T-helper 2 cell treated with Interferon-gamma antibody and Interleukin-4, amounts not matched to agents 100 ng/mL and 5 ng/mL, for 36 hours (primary cell): Measurements from ENCODE around the gene THY1. TPM values are rescaled to one million over a fixed set of nuclear protein-coding genes. Genes with fewer than 3 reads are reported as not detected.
"Not testable (repeated sequence)": the region's sequence is repeated elsewhere in the genome, so short reads cannot be mapped to it uniquely, and the experiment has no call there.

Source experiments
- intact Hi-C: fragments of 100-400 bp; cut with micrococcal nuclease; formaldehyde crosslinking; loops from one replicate; pipeline ENCODE4 v1.15.1; 2023
- total RNA-seq: library from RNA; stranded (reverse); gene quantifications from 2 replicates; pipeline ENCODE4 v1.2.3, GENCODE V29; 2022

Gene THY1
- total RNA-seq, 1 donor from 2014 or later, result 10.3 TPM

DNA sequence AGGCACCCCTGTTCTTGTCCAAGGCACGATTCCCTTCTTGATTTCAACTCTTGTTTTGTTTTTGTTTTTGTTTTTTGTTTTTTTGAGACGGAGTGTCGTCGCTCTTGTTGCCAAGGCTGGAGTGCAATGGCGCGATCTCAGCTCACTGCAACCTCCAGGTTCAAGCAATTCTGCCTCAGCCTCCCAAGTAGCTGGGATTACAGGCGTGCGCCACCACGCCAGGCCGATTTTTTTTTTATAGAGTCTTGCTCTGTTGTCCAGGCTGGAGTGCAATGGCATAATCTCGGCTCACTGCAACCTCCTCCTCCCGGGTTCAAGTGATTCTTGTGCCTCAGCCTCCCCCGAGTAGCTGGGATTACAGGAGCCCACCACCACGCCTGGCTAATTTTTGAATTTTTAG lies 40.5 kb downstream of the THY1 start:
- intact Hi-C loops, result not testable (repeated sequence)

DNA sequence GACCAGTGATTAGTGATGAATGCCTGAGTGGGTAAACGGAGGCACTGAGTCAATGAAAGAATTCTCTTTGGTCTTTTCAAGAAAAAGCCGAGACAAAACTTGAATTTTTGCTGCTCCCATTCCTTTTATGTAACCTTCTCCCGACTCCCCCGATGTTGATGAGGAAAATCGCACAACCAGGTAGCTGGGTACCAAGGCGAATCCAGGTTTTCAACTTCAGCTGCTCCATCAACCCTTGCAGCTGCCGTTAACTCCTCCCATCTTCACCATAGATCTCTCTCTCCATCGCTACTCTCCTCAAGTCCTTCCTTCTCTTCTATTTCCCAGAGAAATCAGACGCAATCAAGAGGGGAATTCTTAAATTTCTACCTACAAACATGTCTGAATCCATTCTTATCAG lies 40.9 kb downstream of the THY1 start:
- intact Hi-C loops, result no loop called here

DNA sequence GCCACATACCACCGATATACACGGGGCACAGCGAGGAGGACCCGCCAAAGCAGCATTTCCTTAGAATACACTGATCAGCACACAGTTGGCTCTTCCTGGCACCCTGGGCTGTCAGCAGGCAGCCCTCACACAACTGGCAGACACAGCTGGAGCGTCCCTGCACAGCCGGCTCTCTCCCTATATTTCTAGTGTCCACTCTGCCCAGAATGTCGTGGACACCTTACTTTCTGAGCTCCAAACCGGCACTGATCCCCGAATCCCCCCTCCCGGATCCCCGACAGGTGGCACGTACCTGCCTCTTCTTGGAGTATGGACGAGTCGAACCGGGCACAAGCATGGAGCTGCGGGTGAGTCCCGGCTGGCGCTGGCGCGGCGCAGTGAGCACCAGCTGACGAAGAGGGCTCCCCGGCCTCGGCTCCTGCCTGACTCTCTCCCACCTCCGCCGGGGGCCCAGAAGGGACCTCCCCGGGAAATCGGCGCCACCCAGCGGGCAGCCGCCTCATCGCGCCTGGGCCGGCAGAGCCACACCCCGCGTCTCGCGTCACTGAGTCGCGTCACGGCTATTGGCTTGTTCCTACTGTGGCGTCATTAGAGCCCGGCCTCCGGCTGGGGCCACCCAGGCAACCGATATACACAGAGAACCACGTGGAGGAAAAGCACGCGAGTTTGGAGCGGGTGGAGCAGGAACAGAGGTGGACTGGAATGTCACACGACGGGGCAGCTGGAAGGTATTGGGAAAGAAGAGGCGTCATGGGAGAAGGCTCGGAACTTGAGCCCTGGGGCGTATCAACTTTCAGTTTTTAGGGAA lies 41.6 kb downstream of the THY1 start, which contains the start of gene USP2:
Gene USP2, minus strand, starts transcription at position 510 of the 808 bp plus-strand sequence. CDS start 8,210 bp downstream, outside the sequence.
- intact Hi-C loops, result loop anchor here (1.0 to 2.0 kb wide), 4 partner anchors 17 to 175 kb away; partner anchors contain the start of genes CBL and RNF26

DNA sequence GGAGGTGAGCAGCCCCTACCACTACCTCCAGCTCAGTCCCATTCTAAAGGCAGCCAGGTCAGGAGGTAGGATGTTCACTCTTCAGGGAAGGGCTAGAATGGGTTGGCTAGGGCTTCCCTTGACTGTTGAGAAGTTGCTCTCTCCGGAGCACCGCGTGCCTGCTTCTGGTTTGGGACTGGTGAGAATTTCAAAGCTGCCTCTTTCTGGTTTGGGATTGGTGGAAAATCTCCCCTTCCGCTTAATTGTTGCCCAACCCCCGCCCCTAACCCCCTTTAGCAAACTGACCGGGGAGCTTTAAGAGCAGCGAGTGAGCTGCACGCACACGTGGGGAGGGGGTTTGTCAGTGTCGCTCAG lies 42.2 kb downstream of the THY1 start:
- intact Hi-C loops, result loop anchor here (1.0 to 2.0 kb wide), 4 partner anchors 17 to 174 kb away; partner anchors contain the start of genes CBL and RNF26

DNA sequence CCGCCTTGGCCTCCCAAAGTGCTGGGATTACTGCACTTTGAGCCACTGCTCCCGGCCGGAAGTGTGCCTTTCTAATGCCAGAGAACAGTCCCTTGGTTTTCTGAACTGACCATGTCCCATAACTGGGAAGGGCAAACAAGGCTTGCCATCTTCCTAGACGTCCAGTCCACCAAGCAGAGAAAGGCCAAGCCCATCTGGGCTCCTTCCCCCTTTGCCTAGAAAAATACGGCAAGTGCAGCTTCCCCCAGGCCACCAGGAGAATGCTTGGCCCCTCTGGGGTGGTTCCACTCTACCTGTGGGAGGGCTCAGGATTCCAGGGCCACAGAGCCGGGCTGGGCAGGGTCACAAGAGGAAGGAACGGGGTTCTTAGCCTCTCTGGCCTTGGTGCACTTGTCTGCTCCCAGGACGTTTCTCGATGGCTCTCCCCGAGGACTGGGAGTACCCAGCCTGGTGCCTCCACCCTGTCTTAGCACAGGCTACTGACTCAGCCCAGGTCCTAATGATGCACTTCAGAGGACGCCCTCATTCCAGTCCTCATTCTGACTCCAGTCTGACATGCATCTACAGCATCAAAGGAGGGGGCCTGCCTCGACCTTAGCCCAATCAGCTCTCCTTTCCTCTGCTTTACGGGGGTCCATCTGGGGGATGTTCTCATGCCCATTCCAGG lies 42.7 kb downstream of the THY1 start:
- intact Hi-C loops, result loop anchor here (2.0 kb wide), 1 partner anchor 173 kb away; the partner anchor contains the start of gene CBL

DNA sequence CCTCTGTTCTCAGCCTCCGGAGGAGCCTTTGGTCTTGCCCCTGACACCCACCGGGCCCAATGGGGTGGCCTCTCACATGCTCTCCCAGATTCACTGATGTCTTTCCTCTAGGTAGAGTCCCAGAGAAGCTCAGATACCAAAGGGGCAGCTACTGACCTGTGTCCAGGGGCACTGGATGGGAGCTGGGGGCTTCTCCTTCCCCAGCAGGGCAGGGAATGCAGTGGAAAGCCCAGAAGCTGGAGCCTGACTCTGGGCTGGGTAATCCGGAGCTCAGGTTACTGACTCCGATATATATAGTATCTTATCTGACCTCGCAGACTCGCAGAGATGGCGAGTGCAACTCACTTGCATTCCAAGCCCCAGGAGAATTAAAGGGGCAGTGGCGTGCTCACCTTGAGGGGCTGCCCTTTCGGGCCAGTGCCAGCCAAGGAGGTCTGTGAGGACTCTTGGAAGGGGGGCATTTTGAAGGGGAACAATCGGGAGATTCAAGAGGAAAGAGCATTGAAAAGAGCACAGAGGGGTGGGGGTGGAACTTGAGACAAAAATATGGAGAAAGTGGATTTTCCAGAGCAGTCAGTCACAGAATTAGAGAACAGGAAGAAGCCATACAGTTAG lies 44.0 kb downstream of the THY1 start:
- intact Hi-C loops, result no loop called here

DNA sequence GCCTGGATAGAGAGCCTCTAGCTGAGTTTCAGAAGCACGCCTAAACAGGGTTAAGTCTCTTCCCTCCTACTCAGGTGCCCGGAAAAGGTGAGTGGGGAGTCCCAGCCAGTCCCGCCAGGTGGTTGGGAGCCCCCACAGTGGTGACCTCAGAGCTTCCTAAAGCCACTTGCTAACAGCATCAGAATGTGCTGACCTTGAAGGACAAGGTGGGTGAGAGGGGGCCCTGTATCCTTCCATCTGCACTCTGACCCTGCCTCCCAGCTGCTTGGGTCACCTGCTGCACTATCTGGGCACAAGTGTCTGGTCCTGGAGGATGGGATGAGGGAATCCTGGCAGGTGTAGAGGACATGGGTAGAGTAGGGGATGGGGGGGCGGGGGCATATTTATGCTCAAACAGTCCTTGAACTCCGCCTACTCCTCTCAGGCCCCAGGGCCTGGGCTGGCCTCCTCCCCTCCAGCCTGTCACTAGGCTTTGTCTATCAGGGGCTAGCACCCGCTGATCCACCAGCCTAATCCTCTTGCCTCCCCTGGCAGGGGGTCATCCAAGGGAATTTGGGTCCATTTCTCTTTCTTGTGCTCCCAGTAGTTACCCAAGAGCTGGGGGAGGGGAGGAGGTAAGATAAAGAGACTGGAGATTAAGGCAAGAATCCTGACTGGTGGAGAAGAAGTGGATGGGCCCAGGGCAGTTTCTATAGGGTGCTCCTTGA lies 44.9 kb downstream of the THY1 start:
- intact Hi-C loops, result no loop called here

DNA sequence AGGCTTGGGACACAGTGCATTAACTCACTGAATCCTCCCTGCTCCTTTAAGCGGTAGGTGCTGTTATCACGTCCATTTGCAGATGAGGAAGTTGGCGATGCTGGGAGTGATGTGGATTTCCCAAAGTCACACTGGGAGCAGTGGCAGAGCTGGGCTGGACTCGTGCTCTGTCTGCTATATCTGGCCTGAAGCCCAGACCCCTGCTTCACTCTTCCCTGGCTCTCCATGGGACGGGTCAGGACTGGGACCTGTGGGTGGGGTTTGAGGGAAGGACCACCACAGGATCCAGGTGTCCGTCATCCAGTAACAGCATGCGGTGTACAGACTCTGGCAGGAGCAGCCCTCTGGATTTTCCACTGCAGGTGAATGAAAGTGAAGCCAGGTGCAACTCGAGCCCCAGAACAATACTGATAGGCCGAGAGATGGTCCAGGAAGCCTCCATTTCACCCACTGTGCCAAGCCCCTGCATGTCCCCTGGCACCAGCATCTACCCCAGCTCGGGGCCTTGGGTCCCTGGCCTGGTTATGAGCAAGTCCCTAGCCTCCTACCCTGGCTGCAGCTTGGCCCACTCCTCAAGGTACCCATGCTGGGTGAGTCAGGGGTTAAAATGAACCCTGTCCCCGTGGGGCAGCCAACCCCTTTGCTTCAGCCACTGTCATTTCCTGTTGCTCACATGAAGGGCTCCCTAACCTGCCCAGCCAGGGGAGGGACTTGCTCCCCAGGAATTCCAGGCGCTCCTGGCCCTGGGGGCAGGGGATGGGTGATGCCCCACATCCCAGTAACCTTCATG lies 45.7 kb downstream of the THY1 start:
- intact Hi-C loops, result no loop called here

DNA sequence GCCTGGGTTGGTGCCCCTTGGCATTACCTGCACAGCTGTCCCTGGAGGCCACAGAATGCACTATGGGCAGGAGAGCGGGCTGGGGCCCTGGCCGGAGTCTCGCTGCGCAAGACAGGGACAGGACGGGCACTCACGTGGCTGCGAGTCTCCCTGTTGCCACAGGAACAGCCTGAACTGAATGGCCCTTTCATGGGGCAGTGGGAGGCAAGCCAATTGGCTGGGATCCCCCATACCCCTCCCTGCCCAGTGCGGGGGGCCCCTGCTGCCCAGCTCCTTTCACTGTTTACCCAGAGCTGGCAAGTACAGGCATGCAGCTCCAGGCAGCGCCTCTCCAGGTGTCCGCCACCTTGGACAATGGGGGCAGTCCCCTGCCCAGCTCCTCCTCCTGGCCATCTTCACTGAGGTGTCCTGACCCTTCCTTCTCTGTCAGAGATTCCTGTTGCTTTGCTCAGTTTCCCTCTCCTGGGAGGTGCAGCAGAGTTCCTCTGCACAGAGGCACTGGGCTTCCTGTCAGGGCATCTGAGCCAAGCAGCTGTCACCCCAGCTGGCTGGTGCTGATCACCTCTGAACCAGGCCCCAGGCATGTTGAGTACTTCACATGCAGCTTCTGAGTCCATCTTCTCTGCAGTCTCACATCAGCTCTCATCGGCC lies 46.6 kb downstream of the THY1 start:
- intact Hi-C loops, result no loop called here

DNA sequence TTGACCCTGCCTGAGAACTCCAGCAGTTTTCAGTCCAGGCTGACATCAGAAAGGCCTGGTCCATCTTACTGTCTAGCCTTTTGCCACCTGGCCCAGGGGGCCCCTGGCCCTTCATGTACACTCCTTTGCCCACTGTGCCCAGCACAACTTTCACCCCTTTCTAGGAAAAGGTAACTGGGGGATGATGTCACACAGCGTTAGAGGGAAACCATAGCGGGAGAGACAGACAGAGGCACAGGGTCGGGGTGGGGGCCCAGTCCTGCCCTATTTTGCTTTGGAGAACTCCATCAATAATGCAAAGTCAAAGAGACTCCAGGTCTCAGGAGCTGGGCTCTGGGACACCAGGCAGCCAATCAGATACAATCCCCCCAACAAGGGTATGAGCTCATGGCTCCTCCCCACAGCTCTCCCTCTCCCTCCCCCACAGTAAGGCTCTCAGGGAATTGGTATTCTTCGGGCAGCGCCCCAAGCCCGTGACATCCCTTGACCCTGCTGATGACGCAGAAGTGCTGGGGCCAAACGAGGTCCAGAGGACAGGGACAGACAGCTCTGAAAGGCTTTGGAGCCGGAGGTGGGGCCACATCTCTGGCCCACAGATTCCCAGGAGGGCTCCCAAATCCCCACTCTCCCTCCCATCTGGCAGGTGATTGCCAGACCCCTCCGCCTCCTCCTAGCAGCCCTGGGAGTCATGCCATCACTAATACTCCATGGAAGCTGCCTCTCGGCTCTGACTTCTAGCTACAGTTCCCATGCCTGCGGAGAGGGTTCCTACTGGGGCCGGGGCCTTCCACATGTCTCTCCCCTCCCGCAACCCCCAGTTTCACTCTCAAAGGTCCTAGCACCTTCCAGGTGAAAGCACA lies 47.4 kb downstream of the THY1 start:
- intact Hi-C loops, result no loop called here

DNA sequence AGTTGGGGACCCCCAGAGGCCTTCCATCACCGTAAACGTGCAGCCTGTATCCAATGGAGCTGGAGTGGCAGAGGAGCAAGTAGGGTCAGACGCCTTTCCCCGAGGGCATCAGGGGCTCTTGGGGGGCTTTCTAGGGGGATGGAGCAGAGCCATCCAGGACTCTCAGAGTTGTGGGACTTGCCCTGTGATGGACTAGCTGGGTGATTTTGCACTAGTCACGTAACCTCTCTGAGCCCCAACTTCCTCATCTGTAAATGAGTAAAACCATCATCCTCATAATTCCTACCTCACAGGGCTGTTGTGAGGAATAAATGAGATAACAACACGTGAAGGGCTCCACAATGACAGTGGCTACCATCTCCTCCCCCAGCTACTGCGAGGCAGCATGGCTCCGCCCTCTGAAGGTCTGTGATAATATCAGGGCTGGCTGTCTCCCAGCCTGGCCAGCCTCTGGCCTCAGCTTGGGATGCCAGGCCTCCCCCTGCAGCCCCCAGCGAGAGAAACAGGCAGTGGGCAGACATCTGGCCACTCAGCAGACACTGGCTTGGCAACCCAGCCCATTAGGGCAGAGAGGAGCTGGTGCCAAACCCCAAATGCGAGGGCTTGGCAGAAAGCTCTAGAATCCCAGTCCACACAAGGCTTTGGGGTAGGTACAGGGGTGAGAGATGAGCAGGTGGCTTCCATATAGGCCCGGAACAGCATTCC lies 48.2 kb downstream of the THY1 start:
- intact Hi-C loops, result no loop called here

DNA sequence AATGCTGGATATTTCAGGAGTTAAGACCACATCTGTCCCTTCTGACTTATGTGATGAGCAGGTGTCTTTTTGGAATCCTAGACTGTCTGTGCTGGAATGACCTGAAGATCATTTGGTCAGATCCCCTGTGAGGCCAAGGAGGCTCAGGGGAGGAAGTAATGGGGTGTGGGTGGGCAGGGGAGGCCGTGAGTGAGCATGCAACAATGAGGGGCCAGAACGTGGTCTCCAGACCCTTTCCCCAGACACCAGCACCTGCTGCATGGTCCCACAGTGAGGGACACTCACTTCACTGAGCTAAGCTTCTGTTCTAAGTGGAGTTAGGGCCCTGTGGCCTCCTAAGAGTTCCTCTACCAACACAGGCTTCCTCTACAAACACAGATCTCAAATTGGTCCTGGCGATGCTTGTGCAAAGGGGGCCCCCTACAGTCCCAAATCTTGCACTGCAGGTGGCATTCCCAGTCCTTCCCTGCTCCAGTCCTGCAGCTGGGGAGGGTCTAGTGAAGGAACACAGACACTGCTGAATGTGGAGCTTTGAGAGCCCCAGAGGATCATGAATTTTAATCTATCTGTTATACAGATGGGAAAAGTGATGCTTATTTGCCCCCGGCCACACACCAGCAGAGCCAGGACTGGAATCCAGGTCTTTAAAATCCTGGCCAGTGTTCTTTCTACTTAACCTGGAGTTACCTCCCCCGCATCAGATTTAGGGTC lies 48.9 kb downstream of the THY1 start:
- intact Hi-C loops, result no loop called here

DNA sequence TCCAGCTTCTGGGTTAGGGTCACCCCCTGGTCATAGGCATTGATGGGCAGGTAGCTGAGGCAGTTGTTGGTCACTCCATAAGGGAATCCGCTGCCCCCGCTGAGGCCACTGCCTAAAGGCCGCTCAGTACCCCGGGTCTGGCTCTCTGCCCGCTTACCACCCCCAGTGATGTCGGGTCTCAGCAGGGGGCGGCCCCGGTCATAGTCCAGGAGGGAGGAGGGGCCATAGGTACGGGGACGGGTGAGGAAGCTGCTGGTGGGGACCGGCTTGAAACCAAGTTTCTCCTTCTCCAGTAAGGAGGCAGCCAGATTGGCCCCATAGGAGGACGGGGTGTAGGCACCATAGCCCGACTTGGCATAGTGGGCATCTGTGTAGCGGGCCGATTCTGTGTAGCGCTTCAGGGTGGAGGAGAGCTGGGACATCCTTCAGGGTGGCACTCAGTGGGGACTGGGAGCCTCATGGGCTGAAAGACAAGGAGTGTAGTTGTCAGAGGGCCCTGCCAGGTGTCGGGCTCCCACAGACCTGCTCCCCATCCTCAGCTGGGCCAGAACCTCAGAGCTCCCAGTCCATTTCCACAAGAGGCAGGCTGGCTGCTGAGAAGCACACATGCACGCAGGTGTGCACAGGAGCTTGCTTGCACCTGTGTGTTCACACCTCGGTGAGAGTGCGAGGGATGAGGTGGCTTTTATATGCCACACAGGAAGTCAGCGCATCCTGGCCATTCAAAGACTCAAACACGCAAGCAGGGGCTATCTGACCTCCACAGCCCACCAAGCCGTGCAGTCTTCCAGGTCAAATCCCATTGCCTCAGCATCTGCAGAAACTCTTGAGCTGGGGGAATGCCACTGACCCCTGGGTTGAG lies 49.7 kb downstream of the THY1 start:
- intact Hi-C loops, result no loop called here

DNA sequence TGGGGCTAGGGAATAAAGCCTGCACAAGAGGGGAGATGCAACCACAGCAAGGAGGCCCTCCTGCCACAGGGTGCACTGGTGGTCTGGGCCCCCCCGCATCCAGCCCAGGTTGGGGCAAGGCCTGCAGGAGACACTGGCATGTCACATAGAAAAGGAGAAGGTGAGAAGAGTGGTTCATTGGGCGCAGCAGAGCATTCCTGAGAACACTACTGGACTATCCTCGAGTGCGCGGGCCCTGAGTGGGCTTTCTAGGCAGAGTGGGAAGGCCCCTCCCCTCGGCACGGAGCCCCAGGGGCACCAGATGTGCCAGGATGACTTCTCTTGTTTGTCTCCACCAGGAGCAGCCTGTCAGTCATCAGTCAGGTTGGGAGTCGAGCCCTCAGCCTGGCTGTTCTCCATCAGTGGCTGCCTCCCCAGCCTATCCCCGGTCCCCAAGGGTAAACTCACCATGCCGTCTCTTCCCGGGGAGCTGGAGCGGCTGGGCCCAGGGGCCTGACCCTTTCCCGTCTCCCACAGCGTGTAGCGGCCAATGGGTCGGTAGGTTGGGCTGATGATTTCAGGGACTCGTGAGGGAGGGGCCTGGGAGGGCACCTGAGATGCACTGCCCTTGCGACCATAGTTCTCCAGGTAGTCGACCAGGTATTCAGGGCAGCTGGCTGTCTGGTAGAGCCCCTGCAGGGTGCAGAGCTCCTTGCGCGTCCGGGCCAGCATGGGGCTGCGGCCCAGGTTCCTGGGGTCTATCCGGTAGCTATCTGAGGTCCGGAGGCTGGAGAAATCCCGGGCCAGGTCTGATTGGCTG lies 50.5 kb downstream of the THY1 start:
- intact Hi-C loops, result no loop called here

DNA sequence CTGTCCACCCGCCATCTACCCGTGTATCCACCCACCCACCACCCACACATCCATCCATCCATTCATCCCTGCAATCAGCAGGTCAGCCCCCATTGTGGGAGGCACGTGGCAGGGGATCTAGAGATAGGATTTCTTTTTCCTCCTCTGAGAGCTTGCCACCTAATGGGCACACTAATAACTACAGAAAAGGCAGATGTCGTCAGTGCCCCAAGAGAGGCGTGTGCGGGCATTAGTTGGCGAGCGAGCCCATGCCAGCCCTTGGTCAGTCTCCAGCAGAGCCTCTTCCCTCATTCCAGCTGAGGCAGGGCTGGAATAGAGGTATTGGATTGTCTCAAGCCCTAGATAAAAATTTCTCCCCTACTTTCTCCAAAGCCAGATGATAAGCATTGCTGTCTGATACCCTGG lies 51.2 kb downstream of the THY1 start:
- intact Hi-C loops, result no loop called here

DNA sequence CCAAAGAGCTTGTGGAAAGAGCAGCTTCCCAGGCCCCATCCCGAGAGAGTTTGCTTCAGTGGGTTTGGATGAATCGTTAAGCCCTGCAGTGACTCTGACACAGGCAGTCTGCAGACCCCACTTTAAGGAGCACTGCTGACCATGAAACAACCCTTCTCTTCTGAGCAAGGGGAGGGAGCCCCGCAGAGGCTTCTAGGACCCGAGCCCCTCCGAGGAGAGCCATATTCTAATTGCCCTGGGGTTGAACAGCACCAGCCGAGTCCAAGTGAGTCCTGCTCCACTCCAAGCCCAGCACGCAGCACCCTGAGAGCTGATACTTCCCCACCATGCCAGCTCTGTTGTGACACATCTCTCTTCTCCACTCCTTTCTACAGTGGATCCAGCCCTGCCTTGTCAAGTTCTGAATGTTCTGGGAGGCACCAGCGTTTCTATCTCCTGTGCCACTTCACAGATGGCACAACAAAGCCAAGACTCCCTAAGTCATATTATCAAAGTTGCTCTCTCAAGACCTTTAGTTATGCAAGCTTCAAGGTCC lies 51.8 kb downstream of the THY1 start:
- intact Hi-C loops, result no loop called here
